Prostate gland (tissue), 2 donors: Measurements from ENCODE around the gene PARP8. TPM values are rescaled to one million over a fixed set of nuclear protein-coding genes. Genes with fewer than 3 reads are reported as not detected.

ENCODE experiments used
- DNase-seq: peaks from one replicate; pipeline ENCODE4 v3.0.0-alpha.2; 2019; ENCODE audit warnings: low spot score
- H3K27ac ChIP-seq, 2 donors: fragments of 200-600 bp; sonication (generic); 2 replicates each; pipeline ENCODE4 v1.5.1; 2017 to 2019
- H3K27me3 ChIP-seq: fragments of 200-600 bp; sonication (generic); replicated peaks from 2 replicates; pipeline ENCODE4 v1.5.1; 2019; ENCODE audit not compliant: insufficient read depth
- H3K36me3 ChIP-seq, 2 donors: fragments of 200-600 bp; sonication (generic); 1 replicate in 1 of 2; 2 replicates in 1 of 2; pipeline versions ENCODE4 v1.5.1 to v1.8.1; 2017 to 2019
- H3K4me1 ChIP-seq: fragments of 200-600 bp; sonication (generic); replicated peaks from 2 replicates; pipeline ENCODE4 v1.5.1; 2019
- H3K4me3 ChIP-seq, 2 donors: fragments of 200-600 bp; sonication (generic); 2 replicates each; pipeline ENCODE4 v1.5.1; 2017 to 2019
- H3K9me3 ChIP-seq: fragments of 200-600 bp; sonication (generic); 2 replicates; pipeline ENCODE4 v1.5.1; 2017
- CTCF ChIP-seq, 4 experiments: fragments of 200-600 bp in 2 of 4; fragments of 450-650 bp in 2 of 4; sonication (generic) in 2 of 4; IDR thresholded peaks; 1 replicate in 3 of 4; 2 replicates in 1 of 4; pipeline ENCODE4 v1.5.1; 2016 to 2019; ENCODE audit warnings: antibody characterized with exemption in 4 of 4, mild to moderate bottlenecking in 2 of 4, moderate library complexity in 2 of 4
- POLR2A ChIP-seq: fragments of 450-650 bp; IDR thresholded peaks from one replicate; pipeline ENCODE4 v1.6.1; 2016; ENCODE audit warnings: antibody characterized with exemption, mild to moderate bottlenecking
- POLR2AphosphoS5 ChIP-seq: sonication (generic); formaldehyde crosslinking; IDR thresholded peaks from one replicate; pipeline ENCODE4 v1.6.1; 2017; ENCODE audit warnings: antibody characterized with exemption
- WGBS: methylation state at CpG from one replicate; pipeline ENCODE4 v1.1.5; 2018; 5-methylcytosine and 5-hydroxymethylcytosine counted together
- intact Hi-C: fragments of 100-400 bp; cut with DNase I; formaldehyde crosslinking; loops from one replicate; pipeline ENCODE4 v1.14.2; 2022
- total RNA-seq, 2 donors: library from RNA; depleted of rRNA; stranded (reverse); fragments of >200 nt; gene quantifications; one replicate each; pipeline ENCODE4 v1.1.0, GENCODE V29; 2016

Gene PARP8
- total RNA-seq, 2 donors from 2014 or later, result 21.8 TPM

GRCh38 chr5:50749181-50749580 lies 82.7 kb downstream of the PARP8 start:
- Histone ChIP-seq H3K9me3 (no peaks in the 10 kb centered on the region), H3K36me3 (no peaks in the 10 kb centered on the region), H3K4me3 (no peak overlapping the region), H3K27me3 (no peaks in the 10 kb centered on the region), H3K27ac (no peak overlapping the region), H3K4me1 (no peaks in the 10 kb centered on the region)
- intact Hi-C loops, result no loop called here
- no peak for DNase-seq
- WGBS, result 79% methylated on average over 2 of the region's 2 CpGs
- TF ChIP-seq POLR2AphosphoS5 (no peak), CTCF (IDR thresholded peaks at IDR 0.05) (no peak), POLR2A (no peak)

DNA sequence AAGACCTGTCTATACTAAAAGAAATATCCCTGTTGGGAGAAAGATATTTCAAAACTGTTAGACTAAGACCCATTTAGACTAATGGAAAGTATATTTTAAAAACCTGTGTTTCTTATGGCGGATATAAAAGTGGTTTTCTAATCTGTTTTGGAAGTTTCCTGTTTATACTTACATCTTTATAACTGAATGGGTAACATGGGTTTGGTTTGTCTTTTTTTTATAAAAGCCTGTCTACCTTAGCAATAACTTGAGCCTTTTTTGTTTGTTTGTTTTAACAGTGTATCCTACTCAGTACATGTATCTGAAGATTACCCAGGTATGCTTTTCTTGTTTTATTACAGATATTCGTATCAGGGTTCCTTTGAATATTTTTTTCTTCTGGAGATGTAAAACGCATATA lies 83.4 kb downstream of the PARP8 start:
- TF ChIP-seq POLR2A (no peak), POLR2AphosphoS5 (no peak), CTCF (IDR thresholded peaks at IDR 0.05) (no peak)
- Histone ChIP-seq H3K27ac (no peak overlapping the region), H3K9me3 (no peaks in the 10 kb centered on the region), H3K27me3 (no peaks in the 10 kb centered on the region), H3K36me3 (no peaks in the 10 kb centered on the region), H3K4me3 (no peak overlapping the region), H3K4me1 (no peaks in the 10 kb centered on the region)
- DNase-seq, result no peak
- intact Hi-C loops, result no loop called here
- 85% methylated on average over 3 of the region's 3 CpGs for whole genome bisulfite sequencing

GRCh38 chr5:50751064-50751657 lies 84.7 kb downstream of the PARP8 start:
- Histone ChIP-seq H3K36me3 (no peaks in the 10 kb centered on the region), H3K9me3 (no peaks in the 10 kb centered on the region), H3K4me1 (no peaks in the 10 kb centered on the region), H3K27ac (no peak overlapping the region), H3K27me3 (no peaks in the 10 kb centered on the region), H3K4me3 (no peak overlapping the region)
- no peak for TF ChIP-seq POLR2A
- TF ChIP-seq CTCF (IDR thresholded peaks at IDR 0.05), result peak; percentile 42 to 81 (median 70)
- TF ChIP-seq POLR2AphosphoS5, result peak; percentile 36
- intact Hi-C loops, result no loop called here
- 59% methylated on average over 5 of the region's 5 CpGs for WGBS
- DNase-seq, result peak; percentile 31

GRCh38 chr5:50752800-50753199 lies 86.4 kb downstream of the PARP8 start:
- Histone ChIP-seq H3K36me3 (no peaks in the 10 kb centered on the region), H3K4me1 (no peaks in the 10 kb centered on the region), H3K27ac (no peak overlapping the region), H3K4me3 (no peak overlapping the region), H3K27me3 (no peaks in the 10 kb centered on the region), H3K9me3 (no peaks in the 10 kb centered on the region)
- intact Hi-C loops, result no loop called here
- DNase-seq, result no peak
- no peak for TF ChIP-seq POLR2AphosphoS5
- TF ChIP-seq POLR2A, result no peak
- no peak for TF ChIP-seq CTCF (IDR thresholded peaks at IDR 0.05)

DNA sequence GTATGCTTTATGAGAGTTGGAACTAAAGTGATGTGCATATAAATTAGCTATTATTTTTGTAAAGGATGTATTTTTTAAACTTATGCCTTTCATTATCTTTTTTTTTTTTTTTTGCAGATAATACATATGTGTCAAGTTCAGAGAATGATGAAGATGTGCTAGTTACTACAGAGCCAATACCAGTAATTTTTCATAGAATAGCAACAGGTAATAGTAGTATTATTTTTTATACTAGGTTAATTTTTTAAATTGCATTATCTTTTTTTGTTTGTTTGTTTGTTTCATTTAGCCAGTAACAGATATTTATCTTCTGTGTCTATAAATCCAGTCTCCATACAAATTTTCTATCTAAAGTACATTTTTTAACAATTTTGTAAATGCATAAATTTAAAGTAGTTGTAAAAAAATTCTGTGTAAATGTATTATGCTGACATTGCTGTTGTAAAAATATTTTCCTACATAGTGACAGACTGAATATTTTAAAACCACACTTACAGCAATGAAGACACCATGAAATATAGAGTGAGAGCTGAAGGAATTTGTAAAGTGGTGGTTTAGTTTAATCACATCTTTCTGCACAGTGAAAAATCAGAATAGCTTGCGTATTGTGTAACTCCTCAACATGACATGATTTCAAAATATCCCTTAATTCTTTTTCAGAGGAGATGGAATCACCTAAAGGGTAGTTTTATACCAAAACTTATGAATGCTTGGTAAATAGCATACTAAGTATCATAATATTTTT lies 93.3 kb downstream of the PARP8 start:
- Histone ChIP-seq H3K9me3 (no peaks in the 10 kb centered on the region), H3K4me3 (no peak overlapping the region), H3K27me3 (no peaks in the 10 kb centered on the region), H3K4me1 (no peaks in the 10 kb centered on the region), H3K36me3 (no peaks in the 10 kb centered on the region), H3K27ac (no peak overlapping the region)
- no peak for DNase-seq
- intact Hi-C loops, result no loop called here
- WGBS, result 94% methylated on average over 1 of the region's 1 CpG
- TF ChIP-seq POLR2AphosphoS5, result no peak
- no peak for TF ChIP-seq POLR2A
- no peak for TF ChIP-seq CTCF (IDR thresholded peaks at IDR 0.05)
